HG03135 (cell line): ENCODE measurements around the gene RPS28.

Experiments used
- ATAC-seq: cut with Tn5 transposase; IDR thresholded peaks from one replicate; pipeline ENCODE4 v1.9.1; 2021; ENCODE audit warnings: mild to moderate bottlenecking, moderate library complexity; ENCODE audit not compliant: unreplicated experiment

Gene RPS28

GRCh38 chr19:8370176-8371010 is 49.1 kb downstream of the RPS28 start:
- no peak for ATAC-seq

- no peak for ATAC-seq
Observed at GRCh38 chr19:8371011-8371804, 49.9 kb downstream of the RPS28 start.
